GM12878 (cell line): ENCODE data around the gene PRMT5. TPM values are rescaled to one million over a fixed set of nuclear protein-coding genes. Genes with fewer than 3 reads are reported as not detected.
A peak's percentile ranks its signal among the peaks of the same experiment; 100 is the strongest.

Source experiments
- ATAC-seq: fragments of 200-7000 bp; cut with Tn5 transposase; 3 replicates; pipeline ENCODE4 v1.9.1; 2020; ENCODE audit warnings: mild to moderate bottlenecking, moderate library complexity
- BruUV-seq: library from RNA; stranded (reverse); fragments of 400-500 nt; replicated peaks from 2 replicates; lab custom pipeline; 2021; lab: Mats Ljungman, UMichigan
- CTCF ChIA-PET: fragments of 300-600 bp; sonication (Branson Sonifier 250); formaldehyde crosslinking; extraction: SDS; loops from one replicate; lab custom pipeline; 2021; ENCODE audit warnings: inconsistent platforms; lab: Yijun Ruan, JAX
- POLR2A ChIA-PET: fragments of 350-600 bp; formaldehyde crosslinking; extraction: SDS; loops from one replicate; lab custom pipeline; 2021; ENCODE audit warnings: inconsistent platforms; lab: Charles Lee
- RAD21 ChIA-PET: fragments of 300-600 bp; sonication (Branson Sonifier 250); formaldehyde crosslinking; loops from one replicate; lab custom pipeline; 2023; ENCODE audit warnings: antibody characterized with exemption; ENCODE audit not compliant: unreplicated experiment; lab: Charles Lee
- SMC1A ChIA-PET: fragments of 300-600 bp; sonication (Branson Sonifier 250); formaldehyde crosslinking; loops from one replicate; lab custom pipeline; 2023; ENCODE audit not compliant: unreplicated experiment, uncharacterized antibody; lab: Charles Lee
- DNase-seq: peaks from one replicate; pipeline ENCODE4 v3.0.0-alpha.2; 2011; ENCODE audit warnings: low read depth, low spot score
- FAIRE-seq: peaks from 3 replicates; lab custom pipeline; 2011; peaks lifted over from hg19 to GRCh38; lab: Jason Lieb, UNC
- H2AFZ ChIP-seq: 2 replicates; pipeline ENCODE4 v1.6.0; 2011; ENCODE audit warnings: low read depth, low read length, control low read depth; ENCODE audit not compliant: control insufficient read depth
- H3K27ac ChIP-seq: 2 replicates; pipeline ENCODE4 v1.5.1; 2011; ENCODE audit warnings: control low read depth; ENCODE audit not compliant: control insufficient read depth, insufficient read depth
- H3K27me3 ChIP-seq, 2 experiments: replicated peaks in 1 of 2; 2 replicates each; pipeline versions ENCODE4 v1.6.0 to v1.6.1; 2011; ENCODE audit warnings: low read length in 1 of 2; ENCODE audit not compliant: control insufficient read depth in 2 of 2, insufficient read depth in 2 of 2
- H3K36me3 ChIP-seq, 2 experiments: 2 replicates each; pipeline ENCODE4 v1.5.1; 2011; ENCODE audit warnings: low read length in 1 of 2; ENCODE audit not compliant: control insufficient read depth in 2 of 2, insufficient read depth in 2 of 2
- H3K4me1 ChIP-seq: 2 replicates; pipeline ENCODE4 v1.6.1; 2011; ENCODE audit warnings: mild to moderate bottlenecking, low read length, moderate library complexity, mixed read lengths; ENCODE audit not compliant: control insufficient read depth, insufficient read depth
- H3K4me2 ChIP-seq: 2 replicates; pipeline ENCODE4 v1.6.0; 2011; ENCODE audit warnings: control low read depth; ENCODE audit not compliant: control insufficient read depth, insufficient read depth
- H3K4me3 ChIP-seq: fragments of 200-600 bp; sonication (generic); 2 replicates; pipeline ENCODE4 v1.5.1; 2016
- H3K79me2 ChIP-seq: 2 replicates; pipeline ENCODE4 v1.6.0; 2011; ENCODE audit warnings: low read length; ENCODE audit not compliant: control insufficient read depth, insufficient read depth
- H3K9ac ChIP-seq: 2 replicates; pipeline ENCODE4 v1.8.0; 2011; ENCODE audit warnings: low read length, control low read depth, mixed read lengths; ENCODE audit not compliant: control insufficient read depth, insufficient read depth
- H3K9me3 ChIP-seq: replicated peaks from 3 replicates; pipeline ENCODE4 v1.5.1; 2011; ENCODE audit warnings: mild to moderate bottlenecking, low read length; ENCODE audit not compliant: control insufficient read depth, insufficient read depth
- H4K20me1 ChIP-seq: 2 replicates; pipeline ENCODE4 v1.6.0; 2011; ENCODE audit not compliant: control insufficient read depth, insufficient read depth
- ATF7 ChIP-seq: fragments of 450-650 bp; IDR thresholded peaks from 2 replicates; pipeline ENCODE4 v1.6.1; 2016; ENCODE audit warnings: low read depth, mild to moderate bottlenecking
- CTCF ChIP-seq, 3 experiments: IDR thresholded peaks in 2 of 3; conservative IDR thresholded peaks in 1 of 3; 2 replicates each; pipeline ENCODE4 v1.5.1; 2011; ENCODE audit warnings: low read depth in 3 of 3, low read length in 3 of 3, mild to moderate bottlenecking in 3 of 3, control low read depth in 2 of 3, moderate library complexity in 2 of 3, inconsistent platforms in 1 of 3, mixed read lengths in 1 of 3; ENCODE audit not compliant: control insufficient read depth in 2 of 3, insufficient read depth in 1 of 3; ENCODE audit errors: extremely low read depth in 1 of 3
- ETV6 ChIP-seq, 2 experiments: fragments of 450-650 bp in 1 of 2; IDR thresholded peaks in 1 of 2; conservative IDR thresholded peaks in 1 of 2; 2 replicates each; pipeline ENCODE4 v1.6.1; 2014; ENCODE audit warnings: antibody characterized with exemption in 1 of 2, borderline replicate concordance in 1 of 2, low read depth in 1 of 2, mild to moderate bottlenecking in 1 of 2, moderate library complexity in 1 of 2
- MYB ChIP-seq: fragments of 150-350 bp; IDR thresholded peaks from 2 replicates; pipeline ENCODE4 v1.6.1; 2014; ENCODE audit warnings: mild to moderate bottlenecking, low read depth, low read length, borderline replicate concordance
- RAD21 ChIP-seq: IDR thresholded peaks from 2 replicates; pipeline ENCODE4 v1.6.1; 2011; ENCODE audit warnings: mild to moderate bottlenecking, low read depth, low read length, moderate library complexity; ENCODE audit not compliant: insufficient read depth
- SMC3 ChIP-seq: IDR thresholded peaks from 2 replicates; pipeline ENCODE4 v1.6.1; 2011; ENCODE audit warnings: low read length, improper control_type of control experiment, borderline replicate concordance
- ZNF384 ChIP-seq: IDR thresholded peaks from 2 replicates; pipeline ENCODE4 v1.6.1; 2012; ENCODE audit warnings: low read depth, mild to moderate bottlenecking, low read length, improper control_type of control experiment, borderline replicate concordance
- WGBS: methylation state at CpG from one replicate; pipeline ENCODE4 v1.1.6; 2016; ENCODE audit warnings: low lambda C conversion rate; ENCODE audit not compliant: insufficient replicate concordance, insufficient coverage; ENCODE audit errors: missing lambda C conversion rate; 5-methylcytosine and 5-hydroxymethylcytosine counted together
- in situ Hi-C: fragments of 300-500 bp; cut with MboI; formaldehyde crosslinking; loops from 9 replicates; pipeline ENCODE4 v1.14.3; 2018; ENCODE audit warnings: mixed read lengths
- intact Hi-C: fragments of 100-400 bp; cut with micrococcal nuclease; formaldehyde crosslinking; loops from one replicate; pipeline ENCODE4 v1.14.2; 2022; ENCODE audit not compliant: unreplicated experiment
- polyA plus RNA-seq, 11 experiments: library from polyadenylated mRNA; depleted of rRNA in 4 of 11; unstranded in 6 of 11; stranded (reverse) in 5 of 11; fragments of >200 nt; fragmentation: Nextera tagmentation in 4 of 11; fragmentation: Illumina TruSeq in 1 of 11; extraction: Ambion mirVana in 4 of 11; extraction: Trizol in 1 of 11; gene quantifications; 1 replicate in 1 of 11; 2 replicates in 10 of 11; pipeline versions ENCODE4 v1.2.1 to v1.2.3, GENCODE V29; 2011 to 2016; ENCODE audit warnings: inconsistent platforms in 2 of 11, missing spikeins in 2 of 11, low read depth in 1 of 11
- total RNA-seq, 4 experiments: library from RNA; depleted of rRNA in 3 of 4; stranded (reverse); fragments of >200 nt in 3 of 4; fragmentation: Illumina TruSeq in 1 of 4; extraction: Trizol in 1 of 4; gene quantifications; 2 replicates each; pipeline versions ENCODE4 v1.2.1 to v1.2.3, GENCODE V29; 2013 to 2021

The PRMT5 gene
- total and polyA plus RNA-seq, 10 of the 15 experiments (the other 5 are each of a cell fraction or from before 2014, with no cell fraction given): 54.3 to 221 (median 111) TPM

GRCh38 chr14:22900081-22900799 is 28.9 kb downstream of the PRMT5 start:
- CTCF ChIA-PET: interaction anchor here (0.5 to 6.7 kb wide), 28 partner anchors 11 to 426 kb away, joined by 3 to 91 read pairs (median 4); partner anchors contain the start of genes DAD1, LRP10, OXA1L and PRMT5
- Histone ChIP-seq H3K4me2 (no peak overlapping the region), H3K9me3 (no peaks in the 10 kb centered on the region), H3K4me3 (no peak overlapping the region), H3K27ac (no peak overlapping the region), H4K20me1 (no peaks in the 10 kb centered on the region; the same call in 1 of the 2 replicates), H3K9ac (no peak overlapping the region), H3K79me2 (no peaks in the 10 kb centered on the region), H3K27me3 (no peaks in the 10 kb centered on the region), H3K36me3 (peaks cover 25 to 28% of the 10 kb centered on the region in 2 experiments), H2AFZ (no peak overlapping the region), H3K4me1 (no peaks in the 10 kb centered on the region)
- SMC1A ChIA-PET: interaction anchor here (0.8 to 5.7 kb wide), 18 partner anchors 11 to 343 kb away, joined by 3 to 53 read pairs (median 4); partner anchors contain the start of genes LRP10, RBM23 and REM2
- FAIRE-seq (peak; percentile 90), DNase-seq (peak; percentile 47), ATAC-seq (peak; percentile 95)
- WGBS: 40% methylated on average over 3 of the region's 3 CpGs
- in situ Hi-C loops (no loop called here), intact Hi-C loops (loop anchor here (1.0 to 5.0 kb wide), 5 partner anchors 28 to 329 kb away; no protein-coding TSS in a partner anchor)
- BruUV-seq: no TSS peak
- TF ChIP-seq MYB: no peak
- TF ChIP-seq ZNF384: peak; percentile 71; the same call in 1 of the 2 replicates
- no peak for TF ChIP-seq ETV6 (conservative IDR thresholded peaks at IDR 0.05 in 1 of 2, IDR thresholded peaks at IDR 0.05 in 1 of 2; ENCODE audit: borderline replicate concordance in 1 of 2, low read depth in 1 of 2)
- peak; percentile 65 to 76 (median 69) for TF ChIP-seq CTCF (IDR thresholded peaks at IDR 0.05 in 2 of 3, conservative IDR thresholded peaks at IDR 0.05 in 1 of 3; ENCODE audit: control insufficient read depth in 2 of 3, extremely low read depth in 1 of 3, insufficient read depth in 1 of 3, low read depth in 3 of 3, low read length in 3 of 3)
- TF ChIP-seq ATF7: no peak
- TF ChIP-seq SMC3: peak; percentile 70; the same call in 1 of the 2 replicates
- TF ChIP-seq RAD21: peak; percentile 89
- POLR2A ChIA-PET: interaction anchor here (0.5 to 2.0 kb wide), 9 partner anchors 10 to 1383 kb away, joined by 3 to 14 read pairs (median 5); partner anchors contain the start of gene LRP10
- RAD21 ChIA-PET: interaction anchor here (0.7 to 4.3 kb wide), 18 partner anchors 11 to 510 kb away, joined by 3 to 56 read pairs (median 5); partner anchors contain the start of genes LRP10 and REM2
